Measurements from ENCODE around the gene BUD13.
"Not testable (repeated sequence)": the region's sequence is repeated elsewhere in the genome, so short reads cannot be mapped to it uniquely, and the experiment has no call there.

The BUD13 gene

GRCh38 chr11:116772443-116773202, at the start of gene BUD13:
Gene BUD13, minus strand, starts transcription at chr11:116772987. Its CDS starts 23 bp downstream, at chr11:116772964.
- DNase-seq = peak; percentile 91

GRCh38 chr11:116822575-116822974, 49.8 kb upstream of the BUD13 start:
- DNase-seq = no peak

GRCh38 chr11:116821050-116821918, 48.5 kb upstream of the BUD13 start:
- no peak for DNase-seq

- DNase-seq = no peak
Observed at GRCh38 chr11:116819049-116819448, 46.3 kb upstream of the BUD13 start.

GRCh38 chr11:116814502-116814901, 41.7 kb upstream of the BUD13 start:
- no peak for DNase-seq

- DNase-seq = no peak
Observed at GRCh38 chr11:116813781-116814471, 41.1 kb upstream of the BUD13 start.

GRCh38 chr11:116813170-116813569, 40.4 kb upstream of the BUD13 start:
- no peak for DNase-seq

- DNase-seq = no peak
Observed at GRCh38 chr11:116812109-116812508, 39.3 kb upstream of the BUD13 start.

GRCh38 chr11:116811194-116811593, 38.4 kb upstream of the BUD13 start:
- no peak for DNase-seq

GRCh38 chr11:116808262-116809175, 35.7 kb upstream of the BUD13 start:
- DNase-seq = no peak

- DNase-seq = no peak
Observed at GRCh38 chr11:116807601-116808261, 34.9 kb upstream of the BUD13 start.

- DNase-seq = no peak
Observed at GRCh38 chr11:116804001-116804400, 31.2 kb upstream of the BUD13 start.

- DNase-seq = not testable (repeated sequence)
Observed at GRCh38 chr11:116801662-116802061, 28.9 kb upstream of the BUD13 start.

- no peak for DNase-seq
Observed at GRCh38 chr11:116800610-116801009, 27.8 kb upstream of the BUD13 start.

GRCh38 chr11:116798368-116798767, 25.6 kb upstream of the BUD13 start:
- no peak for DNase-seq

- no peak for DNase-seq
Observed at GRCh38 chr11:116797816-116798215, 25.0 kb upstream of the BUD13 start.

- DNase-seq = no peak
Observed at GRCh38 chr11:116796548-116796947, 23.8 kb upstream of the BUD13 start.

- DNase-seq = no peak
Observed at GRCh38 chr11:116794851-116795250, 22.1 kb upstream of the BUD13 start.

- DNase-seq = no peak
Observed at GRCh38 chr11:116793772-116794097, 20.9 kb upstream of the BUD13 start.

GRCh38 chr11:116792869-116793771, 20.3 kb upstream of the BUD13 start:
- DNase-seq = no peak
